Measurements from ENCODE around the gene TMEM44. TPM values are rescaled to one million over a fixed set of nuclear protein-coding genes. Genes with fewer than 3 reads are reported as not detected.

The TMEM44 gene
- total RNA-seq, 1 donor from 2014 or later = 7.5 TPM

GRCh38 chr3:194671511-194671899, 38.3 kb upstream of the TMEM44 start:
- Histone ChIP-seq H3K4me3 (peak overlapping the region; percentile 85), H3K9me3 (replicated peaks) (no peaks in the 10 kb centered on the region), H3K36me3 (peaks cover 16% of the 10 kb centered on the region), H3K4me1 (peaks cover 32% of the 10 kb centered on the region), H3K27me3 (ENCODE audit: low read depth) (no peaks in the 10 kb centered on the region), H3K27ac (replicated peaks) (peak overlapping the region; percentile 90)
- peak; percentile 51 for TF ChIP-seq CTCF (IDR thresholded peaks at IDR 0.05; ENCODE audit: borderline replicate concordance)
- no peak for DNase-seq
- intact Hi-C loops (cut with micrococcal nuclease) = no loop called here

- peaks cover 22% of the 10 kb centered on the region for H3K4me1 ChIP-seq
- no peak overlapping the region for H3K4me3 ChIP-seq
- TF ChIP-seq CTCF (IDR thresholded peaks at IDR 0.05; ENCODE audit: borderline replicate concordance) = no peak
- no peaks in the 10 kb centered on the region for H3K27me3 ChIP-seq (ENCODE audit: low read depth)
- intact Hi-C loops (cut with micrococcal nuclease) = no loop called here
- H3K27ac ChIP-seq (replicated peaks) = no peak overlapping the region
- no peaks in the 10 kb centered on the region for H3K9me3 ChIP-seq (replicated peaks)
- H3K36me3 ChIP-seq = peaks cover 52% of the 10 kb centered on the region
- DNase-seq = no peak
Measured at GRCh38 chr3:194667363-194667762, 34.1 kb upstream of the TMEM44 start.

- Histone ChIP-seq H3K4me3 (no peak overlapping the region), H3K4me1 (peaks cover 5% of the 10 kb centered on the region), H3K36me3 (peaks cover 73% of the 10 kb centered on the region), H3K27me3 (ENCODE audit: low read depth) (no peaks in the 10 kb centered on the region), H3K27ac (replicated peaks) (no peak overlapping the region), H3K9me3 (replicated peaks) (no peaks in the 10 kb centered on the region)
- no peak for TF ChIP-seq CTCF (IDR thresholded peaks at IDR 0.05; ENCODE audit: borderline replicate concordance)
- DNase-seq = no peak
- intact Hi-C loops (cut with micrococcal nuclease) = no loop called here
Measured at GRCh38 chr3:194664857-194665256, 31.6 kb upstream of the TMEM44 start.

GRCh38 chr3:194661946-194662345, 28.7 kb upstream of the TMEM44 start:
- intact Hi-C loops (cut with micrococcal nuclease) = no loop called here
- DNase-seq = no peak
- Histone ChIP-seq H3K9me3 (replicated peaks) (no peaks in the 10 kb centered on the region), H3K27me3 (ENCODE audit: low read depth) (no peaks in the 10 kb centered on the region), H3K36me3 (peaks cover 88% of the 10 kb centered on the region), H3K4me3 (no peak overlapping the region), H3K27ac (replicated peaks) (no peak overlapping the region), H3K4me1 (peaks cover 9% of the 10 kb centered on the region)
- no peak for TF ChIP-seq CTCF (IDR thresholded peaks at IDR 0.05; ENCODE audit: borderline replicate concordance)

- H3K9me3 ChIP-seq (replicated peaks) = no peaks in the 10 kb centered on the region
Measured at GRCh38 chr3:194661374-194661773, 28.2 kb upstream of the TMEM44 start.

More at GRCh38 chr3:194661374-194661773, 28.2 kb upstream of the TMEM44 start:
- TF ChIP-seq CTCF (IDR thresholded peaks at IDR 0.05; ENCODE audit: borderline replicate concordance) = no peak
- H3K4me3 ChIP-seq = no peak overlapping the region
- H3K27me3 ChIP-seq (ENCODE audit: low read depth) = no peaks in the 10 kb centered on the region
- peaks cover 82% of the 10 kb centered on the region for H3K36me3 ChIP-seq
- no peak overlapping the region for H3K27ac ChIP-seq (replicated peaks)
- intact Hi-C loops (cut with micrococcal nuclease) = no loop called here
- DNase-seq = no peak
- H3K4me1 ChIP-seq = peaks cover 9% of the 10 kb centered on the region
